HepG2 (cell line): ENCODE data around the gene DNAJC21. TPM values are rescaled to one million over a fixed set of nuclear protein-coding genes. Genes with fewer than 3 reads are reported as not detected.
A peak's percentile ranks its signal among the peaks of the same experiment; 100 is the strongest.

Experiments used
- CTCF ChIP-seq: sonication (generic); formaldehyde crosslinking; IDR thresholded peaks from 2 replicates; pipeline ENCODE4 v1.5.0; 2020; ENCODE audit warnings: mild to moderate bottlenecking, missing genetic modification reagents, moderate library complexity
- HMGXB4 ChIP-seq, 2 experiments: sonication (generic) in 1 of 2; formaldehyde crosslinking in 1 of 2; IDR thresholded peaks; 2 replicates each; pipeline versions ENCODE4 v1.4.0 to v1.6.1; 2018 to 2020; ENCODE audit warnings: missing genetic modification reagents in 2 of 2, borderline replicate concordance in 1 of 2, low read depth in 1 of 2, mild to moderate bottlenecking in 1 of 2, missing biosample characterization in 1 of 2
- KDM3A ChIP-seq: IDR thresholded peaks from 2 replicates; pipeline ENCODE4 v1.6.1; 2018; ENCODE audit warnings: low read depth, missing compliant biosample characterization
- MTA1 ChIP-seq: sonication (generic); formaldehyde crosslinking; IDR thresholded peaks from 2 replicates; pipeline ENCODE4 v1.4.0; 2020; ENCODE audit warnings: missing genetic modification reagents, mild to moderate bottlenecking, borderline replicate concordance
- NCOA1 ChIP-seq: sonication (generic); formaldehyde crosslinking; IDR thresholded peaks from 2 replicates; pipeline ENCODE4 v1.9.0; 2021; ENCODE audit warnings: missing genetic modification reagents
- PAXIP1 ChIP-seq: sonication (generic); formaldehyde crosslinking; conservative IDR thresholded peaks from 2 replicates; pipeline ENCODE4 v1.4.0; 2020; ENCODE audit warnings: mild to moderate bottlenecking, missing genetic modification reagents, moderate library complexity
- PCBP1 ChIP-seq: fragments of 200-400 bp; formaldehyde crosslinking; IDR thresholded peaks from 2 replicates; pipeline ENCODE4 v1.6.1; 2017; ENCODE audit warnings: mild to moderate bottlenecking, low read depth, low read length, borderline replicate concordance
- TGIF2 ChIP-seq: IDR thresholded peaks from 2 replicates; pipeline ENCODE4 v1.6.1; 2016; ENCODE audit warnings: control low read depth, missing compliant biosample characterization
- ZBTB21 ChIP-seq: sonication (generic); formaldehyde crosslinking; IDR thresholded peaks from 2 replicates; pipeline ENCODE4 v1.4.0; 2020; ENCODE audit warnings: missing genetic modification reagents
- ZBTB38 ChIP-seq: sonication (generic); formaldehyde crosslinking; IDR thresholded peaks from 2 replicates; pipeline ENCODE4 v1.5.1; 2020; ENCODE audit warnings: mild to moderate bottlenecking, missing genetic modification reagents
- ZC3H4 ChIP-seq: sonication (generic); formaldehyde crosslinking; IDR thresholded peaks from 2 replicates; pipeline ENCODE4 v1.4.0; 2020; ENCODE audit warnings: missing genetic modification reagents, borderline replicate concordance
- ZNF143 ChIP-seq: sonication (generic); formaldehyde crosslinking; IDR thresholded peaks from 2 replicates; pipeline ENCODE4 v1.4.0; 2020; ENCODE audit warnings: missing genetic modification reagents
- ZNF17 ChIP-seq: sonication (generic); formaldehyde crosslinking; IDR thresholded peaks from 2 replicates; pipeline ENCODE4 v1.5.0; 2020; ENCODE audit warnings: mild to moderate bottlenecking, missing genetic modification reagents
- ZNF24 ChIP-seq: fragments of 450-650 bp; IDR thresholded peaks from 2 replicates; pipeline ENCODE4 v1.6.1; 2017; ENCODE audit warnings: antibody characterized with exemption, mild to moderate bottlenecking
- ZNF264 ChIP-seq: sonication (generic); formaldehyde crosslinking; IDR thresholded peaks from 2 replicates; pipeline ENCODE4 v1.4.0; 2020; ENCODE audit warnings: missing genetic modification reagents
- ZNF276 ChIP-seq: sonication (generic); formaldehyde crosslinking; IDR thresholded peaks from 2 replicates; pipeline ENCODE4 v1.4.0; 2020; ENCODE audit warnings: mild to moderate bottlenecking, low read depth, missing genetic modification reagents
- ZNF33B ChIP-seq: sonication (generic); formaldehyde crosslinking; IDR thresholded peaks from 2 replicates; pipeline ENCODE4 v1.5.1; 2020; ENCODE audit warnings: mild to moderate bottlenecking, missing genetic modification reagents
- ZNF382 ChIP-seq: sonication (generic); formaldehyde crosslinking; IDR thresholded peaks from 2 replicates; pipeline ENCODE4 v1.5.0; 2020; ENCODE audit warnings: missing genetic modification reagents, mild to moderate bottlenecking, borderline replicate concordance
- ZNF652 ChIP-seq: IDR thresholded peaks from 2 replicates; pipeline ENCODE4 v1.6.1; 2016; ENCODE audit warnings: low read depth, borderline replicate concordance
- polyA plus RNA-seq, 8 experiments: library from polyadenylated mRNA; depleted of rRNA in 3 of 8; stranded (reverse) in 7 of 8; unstranded in 1 of 8; fragments of >200 nt; fragmentation: Illumina TruSeq in 4 of 8; extraction: Trizol in 4 of 8; gene quantifications; 2 replicates each; pipeline versions ENCODE4 v1.2.1 to v1.2.3, GENCODE V29; 2011 to 2016; ENCODE audit warnings: low read depth in 4 of 8, missing spikeins in 1 of 8, mixed read lengths in 1 of 8; ENCODE audit not compliant: insufficient read depth in 1 of 8
- total RNA-seq, 5 experiments: library from RNA; depleted of rRNA; stranded (reverse); fragments of >200 nt; fragmentation: Illumina TruSeq; extraction: Trizol; gene quantifications; 2 replicates each; pipeline ENCODE4 v1.2.3, GENCODE V29; 2016; ENCODE audit warnings: low read depth in 1 of 5

DNAJC21 gene
- total and polyA plus RNA-seq, 2 of the 13 experiments (the other 11 are each of a cell fraction or from before 2014, with no cell fraction given), result 10.9 to 41.6 TPM

- TF ChIP-seq PAXIP1 (CRISPR knock-in tag) (peak; percentile 54; the same call in 1 of the 2 replicates), ZNF382 (CRISPR knock-in tag) (no peak), ZBTB38 (CRISPR knock-in tag) (peak; percentile 40), ZNF24 (peak; percentile 10; the same call in 1 of the 2 replicates), ZNF33B (CRISPR knock-in tag) (0 out of 2 replicates have a peak, but pooled peaks have one; percentile 38), PCBP1 (peak; percentile 62; the same call in 1 of the 2 replicates), HMGXB4 (CRISPR knock-in tag; IDR thresholded peaks at IDR 0.05; ENCODE audit: borderline replicate concordance in 1 of 2, low read depth in 1 of 2) (peak; percentile 78 to 93; a peak in 3 of 4 replicates), CTCF (CRISPR knock-in tag) (peak; percentile 54), ZBTB21 (CRISPR knock-in tag) (no peak), ZNF652 (peak; percentile 34; the same call in 1 of the 2 replicates), KDM3A (peak; percentile 73; the same call in 1 of the 2 replicates), ZNF264 (0 out of 2 replicates have a peak, but pooled peaks have one; percentile 16), MTA1 (peak; percentile 77; the same call in 1 of the 2 replicates), ZNF143 (CRISPR knock-in tag) (peak; percentile 31), ZNF17 (CRISPR knock-in tag) (no peak), TGIF2 (peak; percentile 89; the same call in 1 of the 2 replicates), NCOA1 (CRISPR knock-in tag) (peak; percentile 93), ZNF276 (CRISPR knock-in tag) (peak; percentile 93; the same call in 1 of the 2 replicates), ZC3H4 (CRISPR knock-in tag) (0 out of 2 replicates have a peak, but pooled peaks have one; percentile 21)
These were observed 14.1 kb upstream of the DNAJC21 start, which contains the start of the genes BRIX1 and RAD1 (continued) for GRCh38 chr5:34915139-34915855.
